HCT116 (cell line): ENCODE measurements around the gene PEX26. TPM values are rescaled to one million over a fixed set of nuclear protein-coding genes. Genes with fewer than 3 reads are reported as not detected.

Experiments
- ATAC-seq: fragments of 200-7000 bp; cut with Tn5 transposase; 2 replicates; pipeline ENCODE4 v1.9.1; 2020; ENCODE audit warnings: mild to moderate bottlenecking, moderate library complexity
- BruUV-seq: library from RNA; stranded (reverse); fragments of 400-500 nt; replicated peaks from 2 replicates; lab custom pipeline; 2021; lab: Mats Ljungman, UMichigan
- CTCF ChIA-PET: fragments of 300-600 bp; sonication (Branson Sonifier 250); formaldehyde crosslinking; loops from one replicate; lab custom pipeline; 2021; ENCODE audit warnings: antibody characterized with exemption; lab: Charles Lee
- POLR2A ChIA-PET: fragments of 300-600, 350-600 bp; sonication (Branson Sonifier 250); formaldehyde crosslinking; loops from one replicate; lab custom pipeline; 2021; ENCODE audit warnings: antibody characterized with exemption; lab: Charles Lee
- RAD21 ChIA-PET, 2 experiments: fragments of 300-600 bp; sonication (Branson Sonifier 250); formaldehyde crosslinking; loops; one replicate each; lab custom pipeline; 2023; ENCODE audit warnings: low total read pairs in 2 of 2; ENCODE audit not compliant: uncharacterized antibody in 2 of 2, unreplicated experiment in 2 of 2, low non-redundant PET in 1 of 2; lab: Charles Lee
- DNase-seq: peaks from one replicate; pipeline ENCODE4 v3.0.0-alpha.2; 2010; ENCODE audit warnings: low read depth, low spot score
- H2AFZ ChIP-seq: fragments of 200-600 bp; shearing (Covaris generic), sonication (generic); 2 replicates; pipeline ENCODE4 v1.6.1; 2017; ENCODE audit warnings: low read depth, mixed run types, mixed read lengths, antibody characterized with exemption, low read length; ENCODE audit not compliant: poor library complexity, severe bottlenecking
- H3K27ac ChIP-seq: 2 replicates; pipeline ENCODE4 v1.5.1; 2012; ENCODE audit warnings: low read depth, low read length
- H3K27me3 ChIP-seq: fragments of 200-600 bp; sonication (generic); 2 replicates; pipeline ENCODE4 v1.6.1; 2016; ENCODE audit warnings: mixed run types, low read length, mixed read lengths; ENCODE audit not compliant: insufficient read depth
- H3K36me3 ChIP-seq, 2 experiments: fragments of 200-500 bp in 1 of 2; fragments of 200-600 bp in 1 of 2; sonication (Bioruptor generic) in 1 of 2; sonication (generic) in 1 of 2; 2 replicates each; pipeline versions ENCODE4 v1.5.1 to v1.6.1; 2014 to 2016; ENCODE audit warnings: low read length in 2 of 2, inconsistent platforms in 1 of 2, mixed read lengths in 1 of 2, mixed run types in 1 of 2; ENCODE audit not compliant: insufficient read depth in 2 of 2, control insufficient read depth in 1 of 2
- H3K4me1 ChIP-seq, 2 experiments: fragments of 200-600 bp in 1 of 2; sonication (generic) in 1 of 2; 2 replicates each; pipeline versions ENCODE4 v1.5.1 to v1.6.1; 2012 to 2017; ENCODE audit warnings: low read length in 2 of 2, inconsistent platforms in 1 of 2, mild to moderate bottlenecking in 1 of 2, mixed read lengths in 1 of 2, mixed run types in 1 of 2, moderate library complexity in 1 of 2; ENCODE audit not compliant: insufficient read depth in 2 of 2, control insufficient read depth in 1 of 2
- H3K4me2 ChIP-seq: fragments of 200-600 bp; sonication (generic); 2 replicates; pipeline ENCODE4 v1.6.1; 2017; ENCODE audit warnings: mixed run types, low read length, mixed read lengths
- H3K4me3 ChIP-seq, 2 experiments: fragments of 200-600 bp in 1 of 2; sonication (generic) in 1 of 2; replicated peaks in 1 of 2; 2 replicates each; pipeline ENCODE4 v1.5.1; 2011 to 2016; ENCODE audit warnings: low read length in 2 of 2, control low read depth in 1 of 2, low read depth in 1 of 2, mild to moderate bottlenecking in 1 of 2, mixed read lengths in 1 of 2, mixed run types in 1 of 2
- H3K79me2 ChIP-seq: fragments of 200-600 bp; sonication (generic); 2 replicates; pipeline ENCODE4 v1.6.1; 2017; ENCODE audit warnings: mild to moderate bottlenecking, mixed run types, low read length, moderate library complexity, mixed read lengths; ENCODE audit not compliant: insufficient read depth
- H3K9ac ChIP-seq: fragments of 200-600 bp; sonication (generic); 2 replicates; pipeline ENCODE4 v1.6.1; 2016; ENCODE audit warnings: low read length, mixed read lengths
- H3K9me2 ChIP-seq: fragments of 200-600 bp; sonication (generic), shearing (Covaris generic); 2 replicates; pipeline ENCODE4 v1.6.1; 2017; ENCODE audit warnings: mixed run types, mild to moderate bottlenecking, moderate library complexity; ENCODE audit not compliant: insufficient read depth
- H3K9me3 ChIP-seq, 2 experiments: fragments of 200-500 bp in 1 of 2; fragments of 200-600 bp in 1 of 2; sonication (Bioruptor generic) in 1 of 2; sonication (generic) in 1 of 2; 2 replicates each; pipeline ENCODE4 v1.6.1; 2014 to 2017; ENCODE audit warnings: low read length in 2 of 2, mixed read lengths in 2 of 2, inconsistent platforms in 1 of 2, low read depth in 1 of 2, mild to moderate bottlenecking in 1 of 2, mixed run types in 1 of 2, moderate library complexity in 1 of 2; ENCODE audit not compliant: control insufficient read depth in 1 of 2, insufficient read depth in 1 of 2
- H4K20me1 ChIP-seq: fragments of 200-600 bp; sonication (generic), shearing (Covaris generic); 2 replicates; pipeline ENCODE4 v1.6.1; 2017; ENCODE audit warnings: mixed run types, mild to moderate bottlenecking, moderate library complexity; ENCODE audit not compliant: insufficient read depth
- ATF3 ChIP-seq: IDR thresholded peaks from 2 replicates; pipeline ENCODE4 v1.6.1; 2012
- CEBPB ChIP-seq: IDR thresholded peaks from 2 replicates; pipeline ENCODE4 v1.6.1; 2012; ENCODE audit warnings: low read depth
- EGR1 ChIP-seq: IDR thresholded peaks from 2 replicates; pipeline ENCODE4 v1.6.1; 2012; ENCODE audit warnings: low read depth
- EZH2 ChIP-seq: fragments of 200-600 bp; sonication (generic); IDR thresholded peaks from 2 replicates; pipeline ENCODE4 v1.6.1; 2017; ENCODE audit warnings: antibody characterized with exemption, mixed run types
- EZH2phosphoT487 ChIP-seq: fragments of 200-600 bp; IDR thresholded peaks from 2 replicates; pipeline ENCODE4 v1.6.1; 2018; ENCODE audit warnings: antibody characterized with exemption, borderline replicate concordance
- JUND ChIP-seq: IDR thresholded peaks from 2 replicates; pipeline ENCODE4 v1.6.1; 2012
- POLR2A ChIP-seq: IDR thresholded peaks from 2 replicates; pipeline ENCODE4 v1.7.0; 2011; ENCODE audit warnings: borderline replicate concordance; ENCODE audit not compliant: insufficient read depth, insufficient read length; ENCODE audit errors: extremely low read depth
- SIN3A ChIP-seq: IDR thresholded peaks from 2 replicates; pipeline ENCODE4 v1.6.1; 2012; ENCODE audit warnings: low read depth
- SP1 ChIP-seq: IDR thresholded peaks from 2 replicates; pipeline ENCODE4 v1.6.1; 2012; ENCODE audit warnings: low read depth
- SRF ChIP-seq: IDR thresholded peaks from 2 replicates; pipeline ENCODE4 v1.6.1; 2012; ENCODE audit warnings: low read depth
- ZFX ChIP-seq: fragments of 450-650 bp; IDR thresholded peaks from 2 replicates; pipeline ENCODE4 v1.6.1; 2017
- intact Hi-C: fragments of 100-400 bp; cut with micrococcal nuclease; formaldehyde crosslinking; loops from 2 replicates; pipeline ENCODE4 v1.10.0; 2022
- total RNA-seq: library from RNA; stranded (reverse); gene quantifications from one replicate; pipeline ENCODE4 v1.2.1, GENCODE V29; 2021; ENCODE audit not compliant: unreplicated experiment
- TF ChIP-seq, protein P1 (sequence below): IDR thresholded peaks from 2 replicates; pipeline ENCODE4 v1.6.1; 2012
- TF ChIP-seq, protein P2 (sequence below): IDR thresholded peaks from 2 replicates; pipeline ENCODE4 v1.6.1; 2011; ENCODE audit warnings: mild to moderate bottlenecking, low read length, moderate library complexity; ENCODE audit not compliant: insufficient replicate concordance; ENCODE audit errors: extremely low read depth

Gene PEX26
- total RNA-seq, 1 experiment from 2014 or later: 26.4 TPM

DNA sequence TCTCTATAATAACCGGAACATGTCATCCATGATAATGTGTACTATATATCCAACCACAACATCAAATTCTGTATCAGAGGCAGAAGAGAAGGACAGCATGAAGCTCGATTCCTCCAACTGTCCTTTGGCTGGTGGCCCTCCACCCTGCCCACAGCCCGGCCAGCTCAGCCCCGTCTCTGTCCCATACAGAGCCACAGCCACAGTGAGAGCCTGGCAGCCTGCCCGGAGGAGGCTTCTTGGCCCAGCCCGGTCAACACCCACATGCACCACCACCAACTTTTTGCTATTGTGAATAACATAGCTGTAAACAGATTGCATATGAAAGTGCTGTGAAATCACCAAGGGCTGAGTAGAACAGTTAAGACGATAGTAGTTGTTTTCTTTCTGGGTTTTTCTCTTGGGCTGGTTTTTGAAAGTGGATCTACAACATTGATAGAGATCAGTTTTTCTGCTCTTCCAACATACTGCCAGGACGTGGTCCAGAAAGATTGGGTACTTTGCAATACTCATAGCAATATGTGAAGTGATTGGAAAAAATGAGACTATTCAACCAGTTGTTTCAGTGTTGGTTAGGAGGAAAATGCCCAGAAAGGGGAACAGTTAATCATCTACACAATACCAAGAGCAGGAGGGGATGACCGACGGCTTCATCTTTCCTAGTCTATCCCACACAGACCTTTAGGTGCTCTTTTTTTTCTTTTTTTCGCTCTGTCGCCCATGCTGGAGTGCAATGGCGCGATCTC lies 25.9 kb downstream of the PEX26 start:
- H3K4me1 ChIP-seq: no peaks in the 10 kb centered on the region
- no peaks in the 10 kb centered on the region for H3K79me2 ChIP-seq
- CTCF ChIA-PET: no interaction called here
- no peak overlapping the region for H3K9ac ChIP-seq
- TF ChIP-seq, protein P1, sequence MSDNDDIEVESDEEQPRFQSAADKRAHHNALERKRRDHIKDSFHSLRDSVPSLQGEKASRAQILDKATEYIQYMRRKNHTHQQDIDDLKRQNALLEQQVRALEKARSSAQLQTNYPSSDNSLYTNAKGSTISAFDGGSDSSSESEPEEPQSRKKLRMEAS: no peak
- TF ChIP-seq ATF3: no peak
- no peak for TF ChIP-seq POLR2A
- TF ChIP-seq EZH2phosphoT487: no peak
- no peak for TF ChIP-seq JUND
- TF ChIP-seq SP1: no peak
- TF ChIP-seq ZFX: no peak
- no peak for TF ChIP-seq SIN3A
- TF ChIP-seq EGR1: no peak
- TF ChIP-seq, protein P2, sequence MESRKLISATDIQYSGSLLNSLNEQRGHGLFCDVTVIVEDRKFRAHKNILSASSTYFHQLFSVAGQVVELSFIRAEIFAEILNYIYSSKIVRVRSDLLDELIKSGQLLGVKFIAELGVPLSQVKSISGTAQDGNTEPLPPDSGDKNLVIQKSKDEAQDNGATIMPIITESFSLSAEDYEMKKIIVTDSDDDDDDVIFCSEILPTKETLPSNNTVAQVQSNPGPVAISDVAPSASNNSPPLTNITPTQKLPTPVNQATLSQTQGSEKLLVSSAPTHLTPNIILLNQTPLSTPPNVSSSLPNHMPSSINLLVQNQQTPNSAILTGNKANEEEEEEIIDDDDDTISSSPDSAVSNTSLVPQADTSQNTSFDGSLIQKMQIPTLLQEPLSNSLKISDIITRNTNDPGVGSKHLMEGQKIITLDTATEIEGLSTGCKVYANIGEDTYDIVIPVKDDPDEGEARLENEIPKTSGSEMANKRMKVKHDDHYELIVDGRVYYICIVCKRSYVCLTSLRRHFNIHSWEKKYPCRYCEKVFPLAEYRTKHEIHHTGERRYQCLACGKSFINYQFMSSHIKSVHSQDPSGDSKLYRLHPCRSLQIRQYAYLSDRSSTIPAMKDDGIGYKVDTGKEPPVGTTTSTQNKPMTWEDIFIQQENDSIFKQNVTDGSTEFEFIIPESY: no peak
- TF ChIP-seq SRF: no peak
- TF ChIP-seq CEBPB: no peak
- no peak for TF ChIP-seq EZH2
- H3K9me2 ChIP-seq: no peaks in the 10 kb centered on the region
- no peaks in the 10 kb centered on the region for H3K27me3 ChIP-seq
- no peaks in the 10 kb centered on the region for H3K9me3 ChIP-seq
- BruUV-seq: no TSS peak
- no peak for ATAC-seq
- peaks cover 0 to 6% of the 10 kb centered on the region in 2 experiments; a peak in 1 of 4 replicates for H3K36me3 ChIP-seq
- no peaks in the 10 kb centered on the region for H4K20me1 ChIP-seq
- RAD21 ChIA-PET: no interaction called here
- no peak overlapping the region for H3K27ac ChIP-seq
- intact Hi-C loops: no loop called here
- H3K4me2 ChIP-seq: no peak overlapping the region
- no peak overlapping the region for H2AFZ ChIP-seq
- DNase-seq: no peak
- POLR2A ChIA-PET: no interaction called here
- H3K4me3 ChIP-seq: no peak overlapping the region
